Ishikawa (cell line): Measurements from ENCODE around the gene ANKRD13A.

Experiments
- CEBPB ChIP-seq: IDR thresholded peaks from 2 replicates; pipeline ENCODE4 v1.6.1; 2012
- CREB1 ChIP-seq: IDR thresholded peaks from 2 replicates; pipeline ENCODE4 v1.6.1; 2012; ENCODE audit warnings: low read depth
- EGR1 ChIP-seq: IDR thresholded peaks from 2 replicates; pipeline ENCODE4 v1.6.1; 2012
- EP300 ChIP-seq: IDR thresholded peaks from 2 replicates; pipeline ENCODE4 v1.6.1; 2012; ENCODE audit warnings: borderline replicate concordance
- FOXM1 ChIP-seq: IDR thresholded peaks from 2 replicates; pipeline ENCODE4 v1.6.1; 2012; ENCODE audit warnings: low read depth, borderline replicate concordance
- MAX ChIP-seq: IDR thresholded peaks from 2 replicates; pipeline ENCODE4 v1.6.1; 2012
- NFIC ChIP-seq: IDR thresholded peaks from 2 replicates; pipeline ENCODE4 v1.6.1; 2012
- RAD21 ChIP-seq: IDR thresholded peaks from 2 replicates; pipeline ENCODE4 v1.6.1; 2012; ENCODE audit warnings: low read depth
- REST ChIP-seq: IDR thresholded peaks from 2 replicates; pipeline ENCODE4 v1.6.1; 2012; ENCODE audit warnings: low read depth, mild to moderate bottlenecking
- TAF1 ChIP-seq: IDR thresholded peaks from 2 replicates; pipeline ENCODE4 v1.6.1; 2012; ENCODE audit warnings: low read depth, mild to moderate bottlenecking
- TCF12 ChIP-seq: IDR thresholded peaks from 2 replicates; pipeline ENCODE4 v1.6.1; 2012; ENCODE audit warnings: low read depth
- TEAD4 ChIP-seq: IDR thresholded peaks from 2 replicates; pipeline ENCODE4 v1.6.1; 2012
- USF1 ChIP-seq: IDR thresholded peaks from 2 replicates; pipeline ENCODE4 v1.6.1; 2012
- YY1 ChIP-seq: IDR thresholded peaks from 2 replicates; pipeline ENCODE4 v1.6.1; 2012; ENCODE audit warnings: low read depth
- ZBTB7A ChIP-seq: IDR thresholded peaks from 2 replicates; pipeline ENCODE4 v1.6.1; 2012; ENCODE audit warnings: low read depth

ANKRD13A gene

GRCh38 chr12:110020956-110021355 is 21.7 kb downstream of the ANKRD13A start:
- TF ChIP-seq REST (no peak), CREB1 (no peak), NFIC (no peak), USF1 (no peak), MAX (no peak), ZBTB7A (no peak), YY1 (no peak), CEBPB (no peak), TCF12 (no peak), EP300 (no peak), RAD21 (no peak), TAF1 (no peak), TEAD4 (no peak), FOXM1 (no peak)

GRCh38 chr12:110023059-110023980 is 24.1 kb downstream of the ANKRD13A start:
- TF ChIP-seq TCF12 (no peak), TAF1 (no peak), USF1 (no peak), EP300 (no peak), ZBTB7A (no peak), CEBPB (no peak), RAD21 (no peak), TEAD4 (no peak), REST (no peak), FOXM1 (no peak), CREB1 (no peak), NFIC (no peak), EGR1 (no peak), YY1 (no peak), MAX (no peak)

- TF ChIP-seq CEBPB (no peak), RAD21 (no peak), EGR1 (no peak), FOXM1 (no peak), EP300 (no peak), MAX (no peak), NFIC (no peak), ZBTB7A (no peak), CREB1 (no peak), YY1 (no peak), TCF12 (no peak), REST (no peak), TEAD4 (no peak), TAF1 (no peak), USF1 (no peak)
Measured at GRCh38 chr12:110024051-110024450, 24.8 kb downstream of the ANKRD13A start.
